ENCODE measurements around the gene UPP2.

UPP2 gene

GRCh38 chr2:158128168-158128973 is 26.7 kb downstream of the UPP2 start:
- Histone ChIP-seq H3K4me2 (no peak overlapping the region), H3K9ac (no peak overlapping the region), H3K27ac (no peak overlapping the region), H3K4me3 (IDR thresholded peaks at IDR 0.05; ENCODE audit: insufficient read depth, low read depth, low read length) (no peak overlapping the region), H3K79me2 (ENCODE audit: insufficient read depth, low read depth) (no peaks in the 10 kb centered on the region), H4K20me1 (ENCODE audit: insufficient read depth) (no peaks in the 10 kb centered on the region), H3K36me3 (ENCODE audit: insufficient read depth) (no peaks in the 10 kb centered on the region), H3K27me3 (ENCODE audit: insufficient read depth, low read depth) (no peaks in the 10 kb centered on the region), H3K4me1 (ENCODE audit: low read depth, poor library complexity, severe bottlenecking) (no peaks in the 10 kb centered on the region), H2AFZ (ENCODE audit: low read depth) (no peak overlapping the region)
- no peak for TF ChIP-seq CTCF (conservative IDR thresholded peaks at IDR 0.05; ENCODE audit: low read depth, low read length)

GRCh38 chr2:158129037-158129436 is 27.4 kb downstream of the UPP2 start:
- Histone ChIP-seq H3K9ac (no peak overlapping the region), H3K4me2 (no peak overlapping the region), H3K27me3 (ENCODE audit: insufficient read depth, low read depth) (no peaks in the 10 kb centered on the region), H2AFZ (ENCODE audit: low read depth) (no peak overlapping the region), H3K27ac (no peak overlapping the region), H3K4me1 (ENCODE audit: low read depth, poor library complexity, severe bottlenecking) (no peaks in the 10 kb centered on the region), H3K79me2 (ENCODE audit: insufficient read depth, low read depth) (no peaks in the 10 kb centered on the region), H4K20me1 (ENCODE audit: insufficient read depth) (no peaks in the 10 kb centered on the region), H3K4me3 (IDR thresholded peaks at IDR 0.05; ENCODE audit: insufficient read depth, low read depth, low read length) (no peak overlapping the region), H3K36me3 (ENCODE audit: insufficient read depth) (no peaks in the 10 kb centered on the region)
- TF ChIP-seq CTCF (conservative IDR thresholded peaks at IDR 0.05; ENCODE audit: low read depth, low read length) = no peak

- H2AFZ ChIP-seq (ENCODE audit: low read depth) = no peak overlapping the region
- H3K4me1 ChIP-seq (ENCODE audit: low read depth, poor library complexity, severe bottlenecking) = no peaks in the 10 kb centered on the region
- TF ChIP-seq CTCF (conservative IDR thresholded peaks at IDR 0.05; ENCODE audit: low read depth, low read length) = no peak
- no peak overlapping the region for H3K27ac ChIP-seq
- H3K4me2 ChIP-seq = no peak overlapping the region
- H3K27me3 ChIP-seq (ENCODE audit: insufficient read depth, low read depth) = no peaks in the 10 kb centered on the region
- no peaks in the 10 kb centered on the region for H4K20me1 ChIP-seq (ENCODE audit: insufficient read depth)
- H3K36me3 ChIP-seq (ENCODE audit: insufficient read depth) = no peaks in the 10 kb centered on the region
- H3K9ac ChIP-seq = no peak overlapping the region
- no peaks in the 10 kb centered on the region for H3K79me2 ChIP-seq (ENCODE audit: insufficient read depth, low read depth)
- no peak overlapping the region for H3K4me3 ChIP-seq (IDR thresholded peaks at IDR 0.05; ENCODE audit: insufficient read depth, low read depth, low read length)
Measured at GRCh38 chr2:158130832-158131473, 29.3 kb downstream of the UPP2 start.

GRCh38 chr2:158131483-158131912 is 29.8 kb downstream of the UPP2 start:
- Histone ChIP-seq H3K36me3 (ENCODE audit: insufficient read depth) (no peaks in the 10 kb centered on the region), H3K9ac (no peak overlapping the region), H3K4me1 (ENCODE audit: low read depth, poor library complexity, severe bottlenecking) (no peaks in the 10 kb centered on the region), H2AFZ (ENCODE audit: low read depth) (no peak overlapping the region), H3K4me2 (no peak overlapping the region), H3K4me3 (IDR thresholded peaks at IDR 0.05; ENCODE audit: insufficient read depth, low read depth, low read length) (no peak overlapping the region), H4K20me1 (ENCODE audit: insufficient read depth) (no peaks in the 10 kb centered on the region), H3K27me3 (ENCODE audit: insufficient read depth, low read depth) (no peaks in the 10 kb centered on the region), H3K79me2 (ENCODE audit: insufficient read depth, low read depth) (no peaks in the 10 kb centered on the region), H3K27ac (no peak overlapping the region)
- no peak for TF ChIP-seq CTCF (conservative IDR thresholded peaks at IDR 0.05; ENCODE audit: low read depth, low read length)

Measured in KMS-11 (cell line).